K562 (cell line): ENCODE data around the gene LTA4H. TPM values are rescaled to one million over a fixed set of nuclear protein-coding genes. Genes with fewer than 3 reads are reported as not detected.

Experiments
- HIVEP1 ChIP-seq: fragments of 250-450 bp; sonication (Bioruptor Pico); IDR thresholded peaks from 2 replicates; pipeline ENCODE4 v1.4.0; 2020; ENCODE audit warnings: mild to moderate bottlenecking
- MCM5 ChIP-seq: fragments of 450-650 bp; IDR thresholded peaks from 2 replicates; pipeline ENCODE4 v1.6.1; 2016; ENCODE audit warnings: low read depth
- NEUROD1 ChIP-seq: fragments of 150-350 bp; IDR thresholded peaks from 2 replicates; pipeline ENCODE4 v1.6.1; 2014; ENCODE audit warnings: borderline replicate concordance, low read length, low read depth; ENCODE audit not compliant: partially characterized antibody
- NFE2L1 ChIP-seq: fragments of 450-650 bp; IDR thresholded peaks from 2 replicates; pipeline ENCODE4 v1.6.1; 2016; ENCODE audit warnings: missing genetic modification characterization, low read depth, mild to moderate bottlenecking, missing compliant biosample characterization, moderate library complexity, borderline replicate concordance
- NRF1 ChIP-seq, 2 experiments: fragments of 450-650 bp; IDR thresholded peaks in 1 of 2; conservative IDR thresholded peaks in 1 of 2; 2 replicates each; pipeline ENCODE4 v1.6.1; 2014; ENCODE audit warnings: mild to moderate bottlenecking in 2 of 2
- PHTF2 ChIP-seq: fragments of 250-450 bp; sonication (Bioruptor Pico); IDR thresholded peaks from 2 replicates; pipeline ENCODE4 v1.5.0; 2021; ENCODE audit warnings: mild to moderate bottlenecking
- TAF7 ChIP-seq: fragments of 450-650 bp; IDR thresholded peaks from 2 replicates; pipeline ENCODE4 v1.6.1; 2016; ENCODE audit warnings: missing genetic modification characterization, missing compliant biosample characterization
- TCFL5 ChIP-seq: fragments of 250-450 bp; sonication (Bioruptor Pico); conservative IDR thresholded peaks from 2 replicates; pipeline ENCODE4 v1.6.1; 2021; ENCODE audit warnings: mild to moderate bottlenecking, moderate library complexity, matching md5 sums
- ZBTB17 ChIP-seq: fragments of 450-650 bp; formaldehyde crosslinking; IDR thresholded peaks from 2 replicates; pipeline ENCODE4 v1.4.0; 2020; ENCODE audit warnings: mild to moderate bottlenecking
- ZFP1 ChIP-seq: fragments of 450-650 bp; formaldehyde crosslinking; IDR thresholded peaks from 2 replicates; pipeline ENCODE4 v1.4.0; 2020; ENCODE audit warnings: mild to moderate bottlenecking, mixed read lengths
- ZNF165 ChIP-seq: fragments of 250-450 bp; sonication (Bioruptor Pico); IDR thresholded peaks from 2 replicates; pipeline ENCODE4 v1.4.0; 2020; ENCODE audit warnings: borderline replicate concordance
- ZNF197 ChIP-seq: fragments of 200-800 bp; sonication (Bioruptor generic); IDR thresholded peaks from 2 replicates; pipeline ENCODE4 v1.6.1; 2016; ENCODE audit warnings: low read depth, missing genetic modification characterization, missing compliant biosample characterization
- ZNF311 ChIP-seq: fragments of 250-450 bp; sonication (Bioruptor Pico); IDR thresholded peaks from 2 replicates; pipeline ENCODE4 v1.4.0; 2020; ENCODE audit warnings: mild to moderate bottlenecking, moderate library complexity
- ZNF445 ChIP-seq: fragments of 250-450 bp; sonication (Bioruptor Pico); IDR thresholded peaks from 2 replicates; pipeline ENCODE4 v1.4.0; 2020; ENCODE audit warnings: low read depth, mild to moderate bottlenecking, moderate library complexity
- ZNF507 ChIP-seq: conservative IDR thresholded peaks from 2 replicates; pipeline ENCODE4 v1.6.1; 2017; ENCODE audit warnings: missing genetic modification characterization, missing compliant biosample characterization
- ZNF561 ChIP-seq: fragments of 450-650 bp; formaldehyde crosslinking; conservative IDR thresholded peaks from 2 replicates; pipeline ENCODE4 v1.4.0; 2020; ENCODE audit warnings: mild to moderate bottlenecking, moderate library complexity
- polyA plus RNA-seq, 8 experiments: library from polyadenylated mRNA; depleted of rRNA in 4 of 8; stranded (reverse) in 5 of 8; unstranded in 3 of 8; fragments of >200 nt; fragmentation: Nextera tagmentation in 2 of 8; fragmentation: Illumina TruSeq in 1 of 8; extraction: Ambion mirVana in 2 of 8; extraction: Trizol in 1 of 8; gene quantifications; 2 replicates each; pipeline versions ENCODE4 v1.2.1 to v1.2.3, GENCODE V29; 2011 to 2014; ENCODE audit warnings: inconsistent platforms in 1 of 8, missing spikeins in 1 of 8
- total RNA-seq, 7 experiments: library from RNA; depleted of rRNA in 6 of 7; stranded (reverse); fragments of >200 nt in 6 of 7; fragmentation: Illumina TruSeq in 2 of 7; extraction: Trizol in 2 of 7; gene quantifications; 2 replicates each; pipeline versions ENCODE4 v1.2.1 to v1.2.3, GENCODE V29; 2011 to 2021; ENCODE audit warnings: low replicate concordance in 1 of 7
- TF ChIP-seq, protein P1 (sequence below): fragments of 250-450 bp; sonication (Bioruptor Pico); IDR thresholded peaks from 2 replicates; pipeline ENCODE4 v1.5.0; 2021
- TF ChIP-seq, protein P2 (sequence below), 2 experiments: IDR thresholded peaks in 1 of 2; conservative IDR thresholded peaks in 1 of 2; 2 replicates each; pipeline ENCODE4 v1.6.1; 2016; ENCODE audit warnings: low read depth in 2 of 2, mild to moderate bottlenecking in 1 of 2, missing compliant biosample characterization in 1 of 2, missing genetic modification characterization in 1 of 2, moderate library complexity in 1 of 2
- TF ChIP-seq, protein P3 (sequence below): fragments of 450-650 bp; formaldehyde crosslinking; IDR thresholded peaks from 2 replicates; pipeline ENCODE4 v1.4.0; 2020; ENCODE audit warnings: mild to moderate bottlenecking, moderate library complexity
- TF ChIP-seq, protein P4 (sequence below): fragments of 450-650 bp; IDR thresholded peaks from 2 replicates; pipeline ENCODE4 v1.6.1; 2018; ENCODE audit warnings: mild to moderate bottlenecking, low read depth; ENCODE audit not compliant: partially characterized antibody

The LTA4H gene
- total and polyA plus RNA-seq, 9 of the 15 experiments (the other 6 are each of a cell fraction or from before 2014, with no cell fraction given) = 25.2 to 58.1 (median 40.5) TPM

DNA sequence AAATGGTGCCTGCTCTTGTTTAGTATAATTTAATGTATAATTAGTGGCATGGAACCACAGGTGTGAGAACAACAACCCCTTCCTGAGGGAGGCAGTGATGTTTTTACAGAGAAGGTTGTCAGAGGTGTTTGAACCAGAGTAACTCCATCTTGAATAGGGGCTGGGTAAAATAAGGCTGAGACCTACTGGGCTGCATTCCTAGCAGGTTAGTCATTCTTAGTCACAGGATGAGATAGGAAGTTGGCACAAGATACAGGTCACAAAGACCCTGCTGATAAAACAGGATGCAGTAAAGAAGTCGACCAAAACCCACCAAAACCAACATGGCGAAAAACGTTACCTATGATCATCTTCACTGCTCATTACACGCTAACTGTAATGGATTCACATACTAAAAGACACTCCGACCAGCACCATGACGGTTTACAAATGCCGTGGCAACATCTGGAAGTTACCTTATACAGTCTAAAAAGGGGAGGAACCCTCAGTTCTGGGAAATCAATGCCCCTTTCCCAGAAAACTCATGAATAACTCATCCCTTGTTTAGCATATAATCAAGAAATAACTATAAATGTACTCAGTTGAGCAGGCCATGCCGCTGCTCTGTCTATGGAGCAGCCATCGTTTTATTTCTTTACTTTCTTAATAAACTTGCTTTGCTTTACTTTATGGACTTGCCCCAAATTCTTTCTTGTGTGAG lies 47.8 kb upstream of the LTA4H start (continued):
- TF ChIP-seq, protein P1, sequence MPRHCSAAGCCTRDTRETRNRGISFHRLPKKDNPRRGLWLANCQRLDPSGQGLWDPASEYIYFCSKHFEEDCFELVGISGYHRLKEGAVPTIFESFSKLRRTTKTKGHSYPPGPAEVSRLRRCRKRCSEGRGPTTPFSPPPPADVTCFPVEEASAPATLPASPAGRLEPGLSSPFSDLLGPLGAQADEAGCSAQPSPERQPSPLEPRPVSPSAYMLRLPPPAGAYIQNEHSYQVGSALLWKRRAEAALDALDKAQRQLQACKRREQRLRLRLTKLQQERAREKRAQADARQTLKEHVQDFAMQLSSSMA (CRISPR knock-in tag) = no peak
- TF ChIP-seq ZNF507 (tag) (peak; percentile 66), ZNF165 (CRISPR knock-in tag) (peak; percentile 97), NRF1 (conservative IDR thresholded peaks at IDR 0.05 in 1 of 2, IDR thresholded peaks at IDR 0.05 in 1 of 2) (no peak), MCM5 (no peak), TAF7 (tag) (peak; percentile 88), ZNF445 (peak; percentile 96), HIVEP1 (CRISPR knock-in tag) (peak; percentile 97), ZNF197 (CRISPR knock-in tag) (peak; percentile 99), NFE2L1 (peak; percentile 73), NEUROD1 (no peak), TCFL5 (CRISPR knock-in tag) (peak; percentile 81), PHTF2 (peak; percentile 58; the same call in 1 of the 2 replicates), ZBTB17 (CRISPR knock-in tag) (peak; percentile 95), ZFP1 (CRISPR knock-in tag) (peak; percentile 87), ZNF561 (CRISPR knock-in tag) (peak; percentile 92), ZNF311 (CRISPR knock-in tag) (peak; percentile 98)
- TF ChIP-seq, protein P2, sequence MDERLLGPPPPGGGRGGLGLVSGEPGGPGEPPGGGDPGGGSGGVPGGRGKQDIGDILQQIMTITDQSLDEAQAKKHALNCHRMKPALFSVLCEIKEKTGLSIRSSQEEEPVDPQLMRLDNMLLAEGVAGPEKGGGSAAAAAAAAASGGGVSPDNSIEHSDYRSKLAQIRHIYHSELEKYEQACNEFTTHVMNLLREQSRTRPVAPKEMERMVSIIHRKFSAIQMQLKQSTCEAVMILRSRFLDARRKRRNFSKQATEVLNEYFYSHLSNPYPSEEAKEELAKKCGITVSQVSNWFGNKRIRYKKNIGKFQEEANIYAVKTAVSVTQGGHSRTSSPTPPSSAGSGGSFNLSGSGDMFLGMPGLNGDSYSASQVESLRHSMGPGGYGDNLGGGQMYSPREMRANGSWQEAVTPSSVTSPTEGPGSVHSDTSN (CRISPR knock-in tag; IDR thresholded peaks at IDR 0.05; ENCODE audit: low read depth) = no peak
- TF ChIP-seq, protein P2 (tag; conservative IDR thresholded peaks at IDR 0.05; ENCODE audit: low read depth) = peak; percentile 63; the same call in 1 of the 2 replicates
- TF ChIP-seq, protein P3, sequence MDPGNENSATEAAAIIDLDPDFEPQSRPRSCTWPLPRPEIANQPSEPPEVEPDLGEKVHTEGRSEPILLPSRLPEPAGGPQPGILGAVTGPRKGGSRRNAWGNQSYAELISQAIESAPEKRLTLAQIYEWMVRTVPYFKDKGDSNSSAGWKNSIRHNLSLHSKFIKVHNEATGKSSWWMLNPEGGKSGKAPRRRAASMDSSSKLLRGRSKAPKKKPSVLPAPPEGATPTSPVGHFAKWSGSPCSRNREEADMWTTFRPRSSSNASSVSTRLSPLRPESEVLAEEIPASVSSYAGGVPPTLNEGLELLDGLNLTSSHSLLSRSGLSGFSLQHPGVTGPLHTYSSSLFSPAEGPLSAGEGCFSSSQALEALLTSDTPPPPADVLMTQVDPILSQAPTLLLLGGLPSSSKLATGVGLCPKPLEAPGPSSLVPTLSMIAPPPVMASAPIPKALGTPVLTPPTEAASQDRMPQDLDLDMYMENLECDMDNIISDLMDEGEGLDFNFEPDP (CRISPR knock-in tag) = peak; percentile 95
- TF ChIP-seq, protein P4, sequence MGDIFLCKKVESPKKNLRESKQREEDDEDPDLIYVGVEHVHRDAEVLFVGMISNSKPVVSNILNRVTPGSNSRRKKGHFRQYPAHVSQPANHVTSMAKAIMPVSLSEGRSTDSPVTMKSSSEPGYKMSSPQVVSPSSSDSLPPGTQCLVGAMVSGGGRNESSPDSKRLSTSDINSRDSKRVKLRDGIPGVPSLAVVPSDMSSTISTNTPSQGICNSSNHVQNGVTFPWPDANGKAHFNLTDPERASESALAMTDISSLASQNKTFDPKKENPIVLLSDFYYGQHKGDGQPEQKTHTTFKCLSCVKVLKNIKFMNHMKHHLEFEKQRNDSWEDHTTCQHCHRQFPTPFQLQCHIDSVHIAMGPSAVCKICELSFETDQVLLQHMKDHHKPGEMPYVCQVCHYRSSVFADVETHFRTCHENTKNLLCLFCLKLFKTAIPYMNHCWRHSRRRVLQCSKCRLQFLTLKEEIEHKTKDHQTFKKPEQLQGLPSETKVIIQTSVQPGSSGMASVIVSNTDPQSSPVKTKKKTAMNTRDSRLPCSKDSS = no peak
